Gastroesophageal sphincter (tissue), 4 donors: Measurements from ENCODE around the gene C9orf78. TPM values are rescaled to one million over a fixed set of nuclear protein-coding genes. Genes with fewer than 3 reads are reported as not detected.

Experiments
- ATAC-seq: fragments of 150-250 bp; one replicate; pipeline ENCODE4 v1.9.1; 2016; ENCODE audit warnings: mild to moderate bottlenecking, moderate library complexity
- H3K27ac ChIP-seq, 4 donors: fragments of 200-600 bp; sonication (generic) in 3 of 4; 1 replicate in 3 of 4; 2 replicates in 1 of 4; pipeline ENCODE4 v1.5.1; 2016 to 2019
- H3K27me3 ChIP-seq: fragments of 200-600 bp; sonication (generic); one replicate; pipeline ENCODE4 v1.5.1; 2019
- H3K36me3 ChIP-seq, 2 donors: fragments of 200-600 bp; sonication (generic); one replicate each; pipeline ENCODE4 v1.5.1; 2019; ENCODE audit warnings: control low read depth in 1 of 2
- H3K4me1 ChIP-seq, 3 donors: fragments of 200-600 bp; sonication (generic); 1 replicate in 2 of 3; 2 replicates in 1 of 3; pipeline ENCODE4 v1.5.1; 2016 to 2019; ENCODE audit warnings: control low read depth in 2 of 3
- H3K4me3 ChIP-seq, 2 donors: fragments of 200-600 bp; sonication (generic); one replicate each; pipeline ENCODE4 v1.5.1; 2019; ENCODE audit warnings: mild to moderate bottlenecking in 1 of 2, moderate library complexity in 1 of 2
- H3K9me3 ChIP-seq, 3 donors: fragments of 200-600 bp; sonication (generic); one replicate each; pipeline ENCODE4 v1.5.1; 2017 to 2019; ENCODE audit warnings: control low read depth in 2 of 3
- EP300 ChIP-seq: sonication (generic); formaldehyde crosslinking; IDR thresholded peaks from one replicate; pipeline ENCODE4 v1.6.1; 2017; ENCODE audit warnings: antibody characterized with exemption, mild to moderate bottlenecking
- POLR2A ChIP-seq, 2 donors: fragments of 450-650 bp; IDR thresholded peaks; one replicate each; pipeline ENCODE4 v1.6.1; 2017; ENCODE audit warnings: antibody characterized with exemption in 2 of 2, mild to moderate bottlenecking in 2 of 2, moderate library complexity in 1 of 2
- POLR2AphosphoS5 ChIP-seq: sonication (generic); formaldehyde crosslinking; IDR thresholded peaks from one replicate; pipeline ENCODE4 v1.6.1; 2017; ENCODE audit warnings: antibody characterized with exemption
- WGBS, 2 donors: methylation state at CpG; one replicate each; pipeline ENCODE4 v1.1.5; 2018; ENCODE audit warnings: low coverage in 1 of 2; 5-methylcytosine and 5-hydroxymethylcytosine counted together
- total RNA-seq, 4 donors: library from RNA; depleted of rRNA; stranded (reverse); fragments of >200 nt; gene quantifications; one replicate each; pipeline ENCODE4 v1.1.0, GENCODE V29; 2016
- TF ChIP-seq, protein P1 (sequence below), 4 experiments: fragments of 200-600 bp in 2 of 4; fragments of 450-650 bp in 2 of 4; sonication (generic) in 1 of 4; IDR thresholded peaks; one replicate each; pipeline ENCODE4 v1.5.1; 2017 to 2019; ENCODE audit warnings: antibody characterized with exemption in 4 of 4, mild to moderate bottlenecking in 2 of 4, moderate library complexity in 2 of 4

The C9orf78 gene
- total RNA-seq, 4 donors from 2014 or later = 59.9 to 113 (median 85.0) TPM

DNA sequence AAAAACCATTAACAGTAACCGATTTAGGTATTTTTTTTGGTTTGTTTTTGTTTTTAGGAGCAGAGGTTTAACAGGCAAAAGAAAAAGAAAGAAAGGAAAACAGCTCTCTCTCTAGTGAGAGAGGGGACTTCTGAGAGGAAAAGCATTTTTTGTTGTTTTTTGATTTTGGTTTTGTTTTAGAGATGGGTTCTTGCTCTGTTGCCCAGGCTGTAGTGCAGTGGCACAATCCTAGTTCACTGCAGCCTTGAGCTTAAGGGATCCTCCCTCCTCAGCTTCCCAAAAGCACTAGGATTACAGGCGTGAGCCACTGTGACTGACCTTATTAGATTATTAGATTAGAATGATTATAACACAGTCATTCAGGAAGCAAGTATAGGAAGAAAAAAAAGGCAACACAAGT is 10.3 kb upstream of the C9orf78 start:
- no peaks in the 10 kb centered on the region for H3K9me3 ChIP-seq
- H3K36me3 ChIP-seq = peaks cover 0 to 26% of the 10 kb centered on the region in 2 donors
- H3K4me3 ChIP-seq = no peak overlapping the region
- no peak overlapping the region for H3K27ac ChIP-seq
- no peak for TF ChIP-seq POLR2AphosphoS5
- no peak for TF ChIP-seq POLR2A (IDR thresholded peaks at IDR 0.05)
- TF ChIP-seq, protein P1, sequence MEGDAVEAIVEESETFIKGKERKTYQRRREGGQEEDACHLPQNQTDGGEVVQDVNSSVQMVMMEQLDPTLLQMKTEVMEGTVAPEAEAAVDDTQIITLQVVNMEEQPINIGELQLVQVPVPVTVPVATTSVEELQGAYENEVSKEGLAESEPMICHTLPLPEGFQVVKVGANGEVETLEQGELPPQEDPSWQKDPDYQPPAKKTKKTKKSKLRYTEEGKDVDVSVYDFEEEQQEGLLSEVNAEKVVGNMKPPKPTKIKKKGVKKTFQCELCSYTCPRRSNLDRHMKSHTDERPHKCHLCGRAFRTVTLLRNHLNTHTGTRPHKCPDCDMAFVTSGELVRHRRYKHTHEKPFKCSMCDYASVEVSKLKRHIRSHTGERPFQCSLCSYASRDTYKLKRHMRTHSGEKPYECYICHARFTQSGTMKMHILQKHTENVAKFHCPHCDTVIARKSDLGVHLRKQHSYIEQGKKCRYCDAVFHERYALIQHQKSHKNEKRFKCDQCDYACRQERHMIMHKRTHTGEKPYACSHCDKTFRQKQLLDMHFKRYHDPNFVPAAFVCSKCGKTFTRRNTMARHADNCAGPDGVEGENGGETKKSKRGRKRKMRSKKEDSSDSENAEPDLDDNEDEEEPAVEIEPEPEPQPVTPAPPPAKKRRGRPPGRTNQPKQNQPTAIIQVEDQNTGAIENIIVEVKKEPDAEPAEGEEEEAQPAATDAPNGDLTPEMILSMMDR (IDR thresholded peaks at IDR 0.05) = no peak
- no peak for TF ChIP-seq EP300
- H3K27me3 ChIP-seq = no peaks in the 10 kb centered on the region
- ATAC-seq = no peak
- 66 to 79% methylated on average over 2 of the region's 2 CpGs for WGBS, 2 donors
- peaks cover 0 to 30% (median 4%) of the 10 kb centered on the region in 3 donors for H3K4me1 ChIP-seq

DNA sequence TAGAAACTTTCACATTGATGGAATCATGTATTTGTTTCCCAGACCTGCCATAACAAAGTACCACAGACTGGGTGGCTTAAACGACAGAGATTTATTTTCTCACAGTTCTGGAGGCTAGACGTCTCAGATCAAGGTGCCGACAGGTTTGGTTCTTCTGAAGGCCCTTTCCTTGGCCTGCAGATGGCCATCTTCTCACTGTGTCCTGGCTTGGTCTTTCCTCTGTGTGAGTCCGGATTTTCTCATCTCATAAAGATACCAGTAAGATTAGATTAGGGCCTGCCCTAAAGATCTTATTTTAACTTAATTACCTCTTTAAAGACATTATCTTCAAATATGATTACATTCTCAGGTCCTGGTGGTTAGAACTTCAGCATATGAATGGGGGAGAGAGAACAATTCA is 6.0 kb upstream of the C9orf78 start:
- Histone ChIP-seq H3K4me1 (peaks cover 0 to 42% (median 13%) of the 10 kb centered on the region in 3 donors), H3K36me3 (peaks cover 0 to 31% of the 10 kb centered on the region in 2 donors), H3K4me3 (no peak overlapping the region), H3K27me3 (no peaks in the 10 kb centered on the region), H3K9me3 (no peaks in the 10 kb centered on the region), H3K27ac (no peak overlapping the region)
- TF ChIP-seq, protein P1 (IDR thresholded peaks at IDR 0.05) = no peak
- TF ChIP-seq EP300 (no peak), POLR2A (IDR thresholded peaks at IDR 0.05) (no peak), POLR2AphosphoS5 (no peak)
- ATAC-seq = no peak
- WGBS, 2 donors = 0 to 57% methylated on average over 1 to 4 of the region's 4 CpGs

DNA sequence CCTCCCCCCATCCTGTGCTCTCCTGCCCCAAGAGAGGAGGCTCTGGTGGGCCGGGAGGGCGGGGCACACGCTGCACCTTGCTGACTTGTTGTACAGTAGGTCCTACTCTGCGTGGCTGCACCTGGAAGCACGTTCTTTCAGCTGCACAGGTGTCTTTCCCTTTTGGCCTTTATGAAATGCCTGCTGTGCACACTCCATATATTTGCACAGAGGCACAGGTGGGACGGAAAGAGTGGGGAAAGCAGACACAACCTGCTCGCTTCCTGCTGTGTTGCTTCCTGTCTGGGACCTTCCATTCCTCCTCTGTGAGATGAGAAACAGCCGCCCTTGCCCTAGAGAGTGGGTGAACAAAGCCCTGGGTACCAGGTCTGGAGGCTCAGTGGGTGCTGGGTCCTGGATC is 5.0 kb upstream of the C9orf78 start:
- WGBS, 2 donors = no CpG with 5 or more reads among the region's 8 CpGs
- ATAC-seq = no peak
- Histone ChIP-seq H3K36me3 (peaks cover 0 to 31% of the 10 kb centered on the region in 2 donors), H3K27ac (peak overlapping the region in 1 of 4 donors; percentile 29), H3K4me3 (no peak overlapping the region), H3K4me1 (peaks cover 0 to 46% (median 13%) of the 10 kb centered on the region in 3 donors), H3K9me3 (no peaks in the 10 kb centered on the region), H3K27me3 (no peaks in the 10 kb centered on the region)
- no peak for TF ChIP-seq POLR2AphosphoS5
- TF ChIP-seq, protein P1 (IDR thresholded peaks at IDR 0.05) = no peak
- no peak for TF ChIP-seq POLR2A (IDR thresholded peaks at IDR 0.05)
- no peak for TF ChIP-seq EP300

DNA sequence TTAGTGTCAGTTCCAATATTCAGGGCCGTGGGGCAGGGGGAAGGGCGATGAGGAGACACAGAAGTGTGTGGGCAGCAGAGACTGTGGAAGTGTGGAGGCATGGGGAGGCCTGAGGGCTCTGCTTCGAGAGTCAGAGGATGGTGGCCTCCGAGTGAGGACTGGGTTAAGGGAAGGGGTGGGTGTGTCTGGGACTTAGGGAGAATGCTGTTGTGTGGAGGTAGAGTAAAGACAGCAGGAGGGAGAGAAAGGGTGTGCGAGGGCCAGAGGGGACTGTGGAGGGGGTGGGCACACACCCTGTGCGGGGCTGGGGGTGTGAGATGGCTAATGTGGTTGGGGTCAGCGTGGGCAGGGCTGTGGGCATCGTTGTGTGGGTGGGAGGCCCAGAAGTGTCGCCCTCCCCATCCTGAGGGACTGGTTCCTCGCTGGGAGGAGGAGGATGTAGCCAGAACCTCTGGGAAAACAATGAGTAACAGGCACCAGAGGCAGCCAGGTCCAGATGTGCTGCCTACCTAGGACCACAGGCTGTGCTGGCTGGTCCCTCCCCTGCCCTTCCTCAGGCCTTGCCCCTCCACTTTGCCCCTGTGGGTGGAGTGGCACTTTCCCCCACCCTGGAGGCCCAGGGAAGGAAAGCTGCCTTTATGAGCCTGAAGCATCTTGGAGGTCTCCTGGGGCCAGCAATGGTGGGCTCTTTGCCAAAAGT is 4.4 kb upstream of the C9orf78 start:
- no peak overlapping the region for H3K4me3 ChIP-seq
- WGBS, 2 donors = 75% methylated on average over 8 of the region's 10 CpGs; no CpG with 5 or more reads in 1 of the 2 donors
- H3K9me3 ChIP-seq = no peaks in the 10 kb centered on the region
- H3K27ac ChIP-seq = peak overlapping the region in 1 of 4 donors; percentile 29
- no peaks in the 10 kb centered on the region for H3K27me3 ChIP-seq
- peaks cover 0 to 31% of the 10 kb centered on the region in 2 donors for H3K36me3 ChIP-seq
- peaks cover 0 to 48% (median 13%) of the 10 kb centered on the region in 3 donors for H3K4me1 ChIP-seq
- TF ChIP-seq POLR2AphosphoS5 (no peak), POLR2A (IDR thresholded peaks at IDR 0.05) (no peak), EP300 (no peak)
- TF ChIP-seq, protein P1 (IDR thresholded peaks at IDR 0.05) = no peak
- ATAC-seq = no peak

DNA sequence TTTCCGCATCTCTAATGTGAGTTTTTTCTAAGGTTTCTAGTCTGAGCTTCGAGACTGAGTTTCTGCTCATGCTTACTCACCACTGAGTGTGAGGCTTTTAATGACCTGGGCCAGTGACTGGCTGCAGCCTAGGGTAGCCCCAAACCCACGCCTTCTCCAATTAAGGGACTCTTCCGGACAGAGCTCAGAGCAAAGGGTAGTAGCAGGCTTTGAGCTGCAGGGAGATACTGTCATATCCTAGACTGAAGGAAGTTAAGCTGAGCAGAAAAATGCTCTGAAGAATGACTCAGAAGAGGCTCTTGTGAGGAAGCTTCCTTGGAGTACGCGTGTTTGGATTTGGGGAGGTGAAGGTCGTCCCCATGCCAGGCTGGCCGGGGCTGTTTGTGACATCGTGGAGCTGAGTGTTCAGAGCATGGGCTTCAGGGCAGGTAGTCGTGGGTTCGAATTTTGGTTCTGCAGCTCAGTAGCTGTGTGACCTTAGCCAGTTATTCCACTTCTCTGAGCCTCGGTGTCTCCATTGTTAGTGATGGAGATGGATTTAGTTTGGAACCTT is 3.7 kb upstream of the C9orf78 start:
- WGBS, 2 donors = 71 to 74% methylated on average over 8 to 9 of the region's 12 CpGs
- no peak for ATAC-seq
- Histone ChIP-seq H3K4me3 (no peak overlapping the region), H3K27ac (no peak overlapping the region), H3K9me3 (no peaks in the 10 kb centered on the region), H3K36me3 (peaks cover 0 to 31% of the 10 kb centered on the region in 2 donors), H3K4me1 (peaks cover 0 to 55% (median 17%) of the 10 kb centered on the region in 3 donors), H3K27me3 (no peaks in the 10 kb centered on the region)
- TF ChIP-seq POLR2A (IDR thresholded peaks at IDR 0.05) (no peak), EP300 (no peak), POLR2AphosphoS5 (no peak)
- TF ChIP-seq, protein P1 (IDR thresholded peaks at IDR 0.05) = no peak
